ENCODE results near the gene NDUFS5. TPM values are rescaled to one million over a fixed set of nuclear protein-coding genes. Genes with fewer than 3 reads are reported as not detected.
"Not testable (repeated sequence)": the region's sequence is repeated elsewhere in the genome, so short reads cannot be mapped to it uniquely, and the experiment has no call there.

The NDUFS5 gene
- polyA plus RNA-seq, 1 donor: 253 TPM

GRCh38 chr1:39063191-39063590, 37.0 kb downstream of the NDUFS5 start:
- DNase-seq (ENCODE audit: low read depth): no peak

GRCh38 chr1:39063775-39064174, 37.6 kb downstream of the NDUFS5 start:
- DNase-seq (ENCODE audit: low read depth): no peak

- no peak for DNase-seq (ENCODE audit: low read depth)
These were observed 39.4 kb downstream of the NDUFS5 start for GRCh38 chr1:39065542-39065941.

GRCh38 chr1:39068227-39068626, 42.1 kb downstream of the NDUFS5 start:
- DNase-seq (ENCODE audit: low read depth): not testable (repeated sequence)

GRCh38 chr1:39071557-39071956, 45.4 kb downstream of the NDUFS5 start:
- not testable (repeated sequence) for DNase-seq (ENCODE audit: low read depth)

GRCh38 chr1:39076127-39076798, 50.1 kb downstream of the NDUFS5 start:
- DNase-seq (ENCODE audit: low read depth): no peak

GRCh38 chr1:39076799-39077148, 50.6 kb downstream of the NDUFS5 start:
- no peak for DNase-seq (ENCODE audit: low read depth)

- no peak for DNase-seq (ENCODE audit: low read depth)
These were observed 54.2 kb downstream of the NDUFS5 start for GRCh38 chr1:39080269-39080826.

GRCh38 chr1:39080831-39081270, 54.7 kb downstream of the NDUFS5 start:
- DNase-seq (ENCODE audit: low read depth): no peak

- no peak for DNase-seq (ENCODE audit: low read depth)
These were observed 55.3 kb downstream of the NDUFS5 start for GRCh38 chr1:39081271-39082009.

- DNase-seq (ENCODE audit: low read depth): no peak
These were observed 56.1 kb downstream of the NDUFS5 start for GRCh38 chr1:39082010-39082799.

- DNase-seq (ENCODE audit: low read depth): no peak
These were observed 56.8 kb downstream of the NDUFS5 start for GRCh38 chr1:39082811-39083576.

- DNase-seq (ENCODE audit: low read depth): no peak
These were observed 58.0 kb downstream of the NDUFS5 start for GRCh38 chr1:39084191-39084590.

Other genes with a start within 250 kb of the NDUFS5 start
- gene RRAGC, start 166.6 kb upstream of the NDUFS5 start, polyA plus RNA-seq (ENCODE audit: insufficient read length): 18.8 TPM
- 22.7 TPM for gene MYCBP, start 153.0 kb upstream of the NDUFS5 start, polyA plus RNA-seq (ENCODE audit: insufficient read length)
- 0.33 TPM for gene GJA9, start 144.8 kb upstream of the NDUFS5 start, polyA plus RNA-seq (ENCODE audit: insufficient read length)
- gene RHBDL2, start 84.5 kb upstream of the NDUFS5 start, polyA plus RNA-seq (ENCODE audit: insufficient read length): 0.53 TPM
- 37.3 TPM for gene AKIRIN1, start 35.1 kb upstream of the NDUFS5 start, polyA plus RNA-seq (ENCODE audit: insufficient read length)
- gene MACF1, start 178.3 kb downstream of the NDUFS5 start, polyA plus RNA-seq (ENCODE audit: insufficient read length): 263 TPM

Data from forelimb muscle (tissue), 1 donor.